Memory B cell (primary cell): Measurements from ENCODE around the gene PIGT.

Source experiments
- ATAC-seq: fragments of 150-1000 bp; cut with Tn5 transposase; 2 replicates; pipeline ENCODE4 v1.10.0; 2021; ENCODE audit warnings: low read depth, mild to moderate bottlenecking, moderate library complexity
- DNase-seq, 2 donors: peaks; one replicate each; pipeline ENCODE4 v3.0.0; 2022; ENCODE audit warnings: low spot score in 2 of 2
- H3K27ac Mint-ChIP-seq: one replicate; pipeline ENCODE4 v1.8.0; 2022; ENCODE audit warnings: mild to moderate bottlenecking, moderate library complexity, mixed read lengths
- H3K27me3 Mint-ChIP-seq: one replicate; pipeline ENCODE4 v1.8.0; 2022; ENCODE audit warnings: mixed read lengths
- H3K36me3 Mint-ChIP-seq: one replicate; pipeline ENCODE4 v1.8.0; 2022; ENCODE audit warnings: mild to moderate bottlenecking, mixed read lengths
- H3K4me1 Mint-ChIP-seq: one replicate; pipeline ENCODE4 v1.8.0; 2022; ENCODE audit warnings: mixed read lengths
- H3K4me3 Mint-ChIP-seq: one replicate; pipeline ENCODE4 v1.8.0; 2022; ENCODE audit warnings: mild to moderate bottlenecking, moderate library complexity, mixed read lengths
- H3K9me3 Mint-ChIP-seq: one replicate; pipeline ENCODE4 v1.8.0; 2022; ENCODE audit warnings: mixed read lengths

PIGT gene

DNA sequence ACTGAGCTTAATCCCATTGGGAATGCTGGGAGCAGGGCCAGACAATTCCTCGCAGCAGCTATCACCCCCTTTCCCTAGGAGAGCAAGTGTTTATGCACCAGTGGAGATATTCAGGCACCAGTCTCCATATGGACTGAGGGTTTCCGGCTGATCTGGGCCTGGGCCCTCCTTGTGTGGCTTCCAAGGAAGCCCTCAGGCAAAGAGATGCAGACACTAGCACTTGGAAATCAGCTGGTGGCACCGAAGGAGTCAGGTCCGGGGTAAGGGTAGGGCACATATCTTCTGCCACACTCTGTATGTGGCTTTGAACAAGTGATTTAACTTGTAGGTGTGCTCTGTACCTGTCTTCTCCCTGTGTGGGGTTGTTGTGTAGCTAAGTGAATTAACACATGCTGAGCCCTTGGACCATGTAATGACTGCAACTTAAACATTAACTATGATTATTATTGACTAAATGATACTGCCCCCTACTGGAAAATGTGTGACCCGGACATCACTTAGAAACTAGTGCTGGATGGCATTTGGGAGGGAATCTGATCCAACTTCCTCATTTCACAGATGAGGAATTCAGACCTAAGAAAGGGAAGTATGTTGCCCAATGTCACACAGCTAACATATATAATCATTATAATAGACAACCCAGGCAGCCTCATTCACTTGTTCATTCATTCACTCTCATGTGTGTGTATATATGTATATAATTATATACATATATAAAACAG, 34.3 kb downstream of the PIGT start:
- peaks cover 18% of the 10 kb centered on the region for H3K4me1 Mint-ChIP-seq
- ATAC-seq: peak; percentile 79
- no peak overlapping the region for H3K4me3 Mint-ChIP-seq
- no peak overlapping the region for H3K27ac Mint-ChIP-seq
- H3K27me3 Mint-ChIP-seq: peaks cover 3% of the 10 kb centered on the region
- peaks cover 4% of the 10 kb centered on the region for H3K36me3 Mint-ChIP-seq
- H3K9me3 Mint-ChIP-seq: no peaks in the 10 kb centered on the region
- DNase-seq: no peak

DNA sequence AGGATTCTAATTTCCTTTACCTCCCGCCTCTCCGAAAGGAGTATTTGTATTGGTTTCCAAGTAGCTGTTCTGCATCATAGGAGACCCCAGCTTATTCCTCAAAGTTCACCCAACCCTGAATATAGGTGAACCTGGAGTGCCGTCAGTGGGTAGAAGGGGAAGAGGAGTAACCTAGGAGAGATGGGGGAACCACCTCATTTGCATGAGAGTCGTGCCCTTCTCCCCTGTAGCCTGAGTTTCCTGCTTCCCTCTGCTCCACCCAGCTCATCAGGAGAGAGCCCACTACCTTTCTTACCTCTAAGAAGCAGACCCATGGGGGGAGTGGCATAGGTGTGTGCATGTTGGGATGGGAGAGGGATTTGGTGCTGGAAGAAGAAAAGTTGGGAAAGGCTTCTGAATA, 36.3 kb downstream of the PIGT start:
- H3K27me3 Mint-ChIP-seq: peaks cover 2% of the 10 kb centered on the region
- H3K4me3 Mint-ChIP-seq: no peak overlapping the region
- H3K4me1 Mint-ChIP-seq: peaks cover 15% of the 10 kb centered on the region
- no peaks in the 10 kb centered on the region for H3K9me3 Mint-ChIP-seq
- peaks cover 4% of the 10 kb centered on the region for H3K36me3 Mint-ChIP-seq
- H3K27ac Mint-ChIP-seq: no peak overlapping the region
- ATAC-seq (peak; percentile 69), DNase-seq (no peak)

DNA sequence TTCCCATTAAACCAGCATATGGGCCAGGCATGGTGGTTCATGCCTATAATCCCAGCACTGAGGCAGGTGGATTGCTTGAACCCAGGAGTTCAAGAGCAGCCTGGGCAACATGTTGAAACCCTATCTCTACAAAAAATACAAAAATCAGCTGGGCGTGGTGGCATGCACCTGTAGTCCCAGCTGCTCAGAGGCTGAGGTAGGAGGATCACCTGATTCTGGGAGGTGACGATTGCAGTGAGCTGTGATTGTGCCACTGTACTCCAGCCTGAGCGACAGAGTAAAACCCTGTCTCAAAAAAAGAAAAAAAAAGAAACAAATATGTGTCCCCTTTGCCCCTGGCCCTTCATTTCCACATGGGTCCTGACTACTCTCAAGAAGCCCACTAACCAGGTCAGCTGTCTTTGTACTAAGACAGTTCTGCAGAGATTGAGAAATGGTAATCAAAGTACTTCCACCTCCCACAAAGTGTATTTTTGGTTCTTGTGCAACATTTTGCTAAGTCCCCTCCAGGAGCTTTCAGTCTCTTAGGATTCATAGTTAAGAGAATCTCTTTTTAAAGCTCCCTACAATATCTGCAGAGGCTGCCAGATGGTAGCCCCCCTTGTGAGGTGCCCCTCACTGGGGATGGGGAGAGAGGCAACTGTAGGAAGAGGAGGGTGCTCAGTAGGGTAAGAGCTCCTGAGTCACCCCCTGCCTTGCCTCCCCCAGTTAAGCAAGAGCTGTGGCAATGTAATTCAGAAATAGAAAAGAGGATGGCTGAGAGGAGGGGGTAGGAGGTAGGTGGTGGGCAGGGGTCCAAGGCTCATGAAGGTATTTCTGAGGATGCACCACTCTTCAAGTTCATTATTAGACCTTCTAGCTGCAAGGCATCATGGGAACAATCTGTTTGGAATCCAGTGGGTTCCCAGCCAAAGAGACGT, 37.1 kb downstream of the PIGT start:
- no peaks in the 10 kb centered on the region for H3K9me3 Mint-ChIP-seq
- no peak overlapping the region for H3K4me3 Mint-ChIP-seq
- peaks cover 15% of the 10 kb centered on the region for H3K4me1 Mint-ChIP-seq
- DNase-seq (no peak), ATAC-seq (no peak)
- H3K27me3 Mint-ChIP-seq: peaks cover 2% of the 10 kb centered on the region
- no peak overlapping the region for H3K27ac Mint-ChIP-seq
- H3K36me3 Mint-ChIP-seq: peaks cover 5% of the 10 kb centered on the region

DNA sequence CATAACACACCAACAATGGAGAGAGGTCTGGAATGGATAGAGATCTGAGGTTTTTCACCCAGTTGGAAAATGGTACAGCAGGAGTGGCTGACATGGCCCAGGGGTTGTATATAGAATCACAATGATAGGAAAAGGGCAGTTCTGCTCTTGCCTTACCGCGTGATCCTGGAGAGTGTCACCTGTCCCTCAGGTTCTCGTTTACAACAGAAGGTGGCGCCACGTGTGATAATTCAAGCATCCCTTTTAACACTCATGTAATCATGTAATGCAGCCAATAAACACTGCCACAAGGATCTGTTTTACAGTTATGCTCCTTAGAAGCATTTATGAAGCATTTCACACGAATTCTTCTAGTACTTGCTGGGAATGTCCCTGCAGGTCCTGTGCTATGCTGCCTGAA, 40.7 kb downstream of the PIGT start:
- no peak overlapping the region for H3K27ac Mint-ChIP-seq
- ATAC-seq (peak; percentile 32), DNase-seq (no peak)
- H3K4me3 Mint-ChIP-seq: no peak overlapping the region
- peaks cover 2% of the 10 kb centered on the region for H3K27me3 Mint-ChIP-seq
- H3K9me3 Mint-ChIP-seq: no peaks in the 10 kb centered on the region
- peaks cover 2% of the 10 kb centered on the region for H3K36me3 Mint-ChIP-seq
- peaks cover 12% of the 10 kb centered on the region for H3K4me1 Mint-ChIP-seq

DNA sequence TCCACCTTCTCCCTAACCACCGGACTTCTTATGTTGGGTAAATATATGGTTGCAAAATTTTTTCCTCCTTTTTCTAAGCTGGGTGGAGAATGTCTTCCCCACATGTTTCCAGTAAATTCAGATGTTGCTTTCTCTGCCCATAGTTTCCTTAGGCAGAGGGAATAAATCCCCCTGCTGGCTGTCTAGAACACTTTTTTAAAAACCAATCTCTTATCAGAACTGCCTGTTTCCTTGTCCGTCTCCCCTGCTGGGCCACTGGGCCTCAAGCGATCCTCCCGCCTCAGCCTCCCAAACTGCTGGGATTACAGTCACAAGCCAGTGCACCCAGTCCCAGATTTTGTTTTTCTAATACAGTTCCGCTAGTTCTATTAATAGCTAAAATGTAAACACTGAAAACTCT, 43.7 kb downstream of the PIGT start:
- Mint-ChIP-seq H3K27ac (no peak overlapping the region), H3K36me3 (peaks cover 2% of the 10 kb centered on the region)
- no peak for ATAC-seq

DNA sequence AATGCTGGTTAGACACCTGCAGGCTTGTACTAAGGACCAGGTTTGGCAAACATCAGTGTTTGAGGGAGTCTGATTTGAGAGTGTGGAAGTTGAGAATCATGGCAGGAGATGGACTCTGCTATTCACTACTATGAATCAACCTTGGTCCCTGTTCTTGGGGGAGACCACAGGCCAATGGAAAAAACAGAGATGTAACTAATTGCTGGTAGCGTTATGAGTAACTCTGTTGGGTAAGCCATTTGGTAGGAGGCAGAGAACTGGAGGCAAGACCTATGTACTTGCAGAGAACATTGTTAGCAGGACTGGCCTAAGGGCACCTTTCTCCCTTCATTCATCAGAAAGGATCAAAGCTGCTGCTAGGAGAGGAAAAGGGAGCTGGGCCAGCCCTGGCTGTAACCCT, 45.3 kb downstream of the PIGT start:
- no peak overlapping the region for H3K27ac Mint-ChIP-seq
- no peaks in the 10 kb centered on the region for H3K9me3 Mint-ChIP-seq
- no peaks in the 10 kb centered on the region for H3K4me1 Mint-ChIP-seq
- DNase-seq (no peak), ATAC-seq (no peak)
- peaks cover 2% of the 10 kb centered on the region for H3K36me3 Mint-ChIP-seq
- peaks cover 2% of the 10 kb centered on the region for H3K27me3 Mint-ChIP-seq
- no peak overlapping the region for H3K4me3 Mint-ChIP-seq

More for the DNA sequence above, 43.7 kb downstream of the PIGT start:
- no peak overlapping the region for H3K4me3 Mint-ChIP-seq
- peaks cover 2% of the 10 kb centered on the region for H3K27me3 Mint-ChIP-seq
- no peaks in the 10 kb centered on the region for H3K4me1 Mint-ChIP-seq
- no peak for DNase-seq
- H3K9me3 Mint-ChIP-seq: no peaks in the 10 kb centered on the region

DNA sequence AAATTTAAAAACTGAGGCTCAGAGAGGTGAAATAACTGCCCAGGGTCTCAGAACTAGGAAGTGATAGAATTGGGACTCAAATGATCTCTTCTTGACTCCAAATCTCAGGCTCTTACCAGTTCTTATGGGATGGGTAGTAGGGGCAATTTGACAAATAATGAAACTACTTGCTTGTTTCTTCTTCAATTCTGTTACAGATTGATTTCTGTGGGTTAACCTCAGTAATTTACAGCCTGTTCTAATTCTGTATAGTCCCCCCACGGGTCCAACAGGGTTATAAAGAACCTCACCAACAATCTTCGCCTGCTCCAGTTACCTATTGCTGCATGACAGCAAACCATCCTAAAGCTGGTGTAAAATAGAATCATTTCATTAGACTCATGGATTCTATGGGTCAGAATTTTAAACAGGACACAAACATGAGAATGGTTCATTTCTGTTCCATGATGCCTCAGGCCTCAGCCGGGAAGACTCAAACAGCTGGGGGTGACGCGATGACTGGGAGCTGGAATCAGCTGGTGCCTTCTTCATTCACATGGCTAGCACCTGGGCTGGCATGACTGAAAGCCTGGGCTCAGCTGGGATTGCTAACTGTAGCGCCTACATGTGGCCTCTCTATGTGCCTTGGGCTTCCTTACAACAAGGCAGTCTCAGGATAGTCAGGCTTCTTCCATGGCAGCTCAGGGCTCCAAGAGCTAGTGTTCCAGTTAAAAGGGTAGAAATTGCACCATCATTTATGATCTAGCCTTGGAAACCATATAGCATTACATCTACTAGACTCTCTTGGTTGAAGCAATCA, 47.0 kb downstream of the PIGT start:
- ATAC-seq: no peak
- H3K4me3 Mint-ChIP-seq: no peak overlapping the region
- H3K9me3 Mint-ChIP-seq: no peaks in the 10 kb centered on the region
- no peak overlapping the region for H3K27ac Mint-ChIP-seq
- H3K27me3 Mint-ChIP-seq: peaks cover 2% of the 10 kb centered on the region
- H3K4me1 Mint-ChIP-seq: no peaks in the 10 kb centered on the region
- no peaks in the 10 kb centered on the region for H3K36me3 Mint-ChIP-seq
- DNase-seq: no peak

DNA sequence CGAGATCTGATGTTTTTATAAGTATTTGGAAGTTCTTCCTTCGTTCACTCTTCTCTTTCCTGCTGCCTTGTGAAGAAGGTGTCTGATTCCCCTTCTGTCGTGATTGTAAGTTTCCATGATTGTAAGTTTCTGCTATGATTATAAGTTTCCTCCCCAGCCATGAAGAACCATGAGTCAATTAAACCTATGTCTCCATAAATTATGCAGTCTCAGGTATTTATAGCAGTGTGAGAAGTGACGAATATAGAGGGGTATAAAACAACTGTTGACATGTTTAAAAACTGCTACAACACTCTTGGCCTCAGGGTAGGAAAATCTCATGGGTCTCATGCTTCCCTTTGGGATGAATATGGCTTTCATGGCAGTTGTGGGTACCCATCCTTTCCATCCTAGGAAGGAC, 47.8 kb downstream of the PIGT start:
- DNase-seq (no peak), ATAC-seq (no peak)

DNA sequence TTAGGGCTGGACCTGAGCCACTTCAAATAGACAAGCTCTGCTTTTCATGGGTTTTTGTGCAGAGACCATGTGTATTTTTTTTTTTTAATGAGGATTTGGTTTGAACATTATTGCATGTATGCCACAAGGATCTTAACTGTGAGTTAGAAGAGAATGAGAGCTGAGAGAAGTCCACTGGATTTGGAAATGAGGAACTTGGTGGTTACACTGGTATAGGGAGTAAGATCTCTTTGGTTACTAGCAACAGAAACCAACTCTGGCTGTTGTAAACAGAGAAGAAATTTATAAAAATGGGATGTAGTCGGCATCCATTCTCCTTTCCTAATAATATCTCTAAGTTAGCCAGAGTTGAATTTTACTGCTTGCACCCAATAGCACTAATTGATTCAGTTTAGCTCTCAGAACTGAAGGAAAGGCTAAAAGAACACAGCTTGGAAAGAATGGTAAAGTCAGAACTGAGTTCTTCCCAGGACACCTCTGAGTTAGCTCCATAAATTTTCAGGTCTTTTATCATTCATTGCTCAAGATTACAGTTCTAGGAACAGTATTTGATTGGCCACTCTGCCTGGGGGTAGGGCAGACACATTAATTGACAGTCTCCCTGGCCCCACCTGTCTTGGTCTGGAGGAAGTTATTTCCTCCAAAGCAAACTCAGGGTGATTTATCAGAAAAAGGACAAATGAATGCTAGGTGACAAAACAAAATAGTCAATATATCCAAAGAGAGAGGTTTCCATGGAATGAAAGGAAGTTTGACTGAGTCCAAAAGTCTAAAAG, 49.7 kb downstream of the PIGT start:
- Mint-ChIP-seq H3K9me3 (no peaks in the 10 kb centered on the region), H3K27ac (no peak overlapping the region), H3K36me3 (no peaks in the 10 kb centered on the region)

More for the DNA sequence above, 47.8 kb downstream of the PIGT start:
- no peaks in the 10 kb centered on the region for H3K9me3 Mint-ChIP-seq
- H3K27ac Mint-ChIP-seq: no peak overlapping the region
- peaks cover 3% of the 10 kb centered on the region for H3K27me3 Mint-ChIP-seq
- H3K4me1 Mint-ChIP-seq: no peaks in the 10 kb centered on the region
- H3K36me3 Mint-ChIP-seq: no peaks in the 10 kb centered on the region
- H3K4me3 Mint-ChIP-seq: no peak overlapping the region

DNA sequence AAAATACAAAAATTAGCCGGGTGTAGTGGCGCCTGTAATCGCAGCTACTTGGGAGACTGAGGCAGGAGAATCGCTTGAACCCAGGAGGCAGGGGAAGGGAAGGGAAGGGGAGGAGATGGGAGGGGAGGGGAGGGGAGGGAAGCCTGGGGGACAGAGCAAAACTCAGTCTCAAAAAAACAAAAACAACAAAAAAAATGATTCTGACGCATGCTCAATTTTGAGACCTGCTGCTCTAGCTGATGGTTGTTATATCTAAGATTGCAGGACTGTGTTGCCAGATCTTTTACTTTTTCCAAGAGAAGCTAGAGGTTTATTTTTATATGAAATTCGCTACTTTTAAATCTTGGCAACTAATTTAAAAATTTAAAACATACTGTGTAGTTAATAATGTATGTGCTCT, 51.2 kb downstream of the PIGT start:
- no peak overlapping the region for H3K27ac Mint-ChIP-seq
- no peaks in the 10 kb centered on the region for H3K9me3 Mint-ChIP-seq
- peaks cover 11% of the 10 kb centered on the region for H3K27me3 Mint-ChIP-seq
- no peak overlapping the region for H3K4me3 Mint-ChIP-seq
- H3K4me1 Mint-ChIP-seq: peaks cover 10% of the 10 kb centered on the region
- no peak for ATAC-seq
- no peaks in the 10 kb centered on the region for H3K36me3 Mint-ChIP-seq
- no peak for DNase-seq

More for the DNA sequence above, 49.7 kb downstream of the PIGT start:
- Mint-ChIP-seq H3K4me3 (no peak overlapping the region), H3K4me1 (peaks cover 4% of the 10 kb centered on the region), H3K27me3 (peaks cover 4% of the 10 kb centered on the region)
- ATAC-seq: no peak
- DNase-seq: no peak

DNA sequence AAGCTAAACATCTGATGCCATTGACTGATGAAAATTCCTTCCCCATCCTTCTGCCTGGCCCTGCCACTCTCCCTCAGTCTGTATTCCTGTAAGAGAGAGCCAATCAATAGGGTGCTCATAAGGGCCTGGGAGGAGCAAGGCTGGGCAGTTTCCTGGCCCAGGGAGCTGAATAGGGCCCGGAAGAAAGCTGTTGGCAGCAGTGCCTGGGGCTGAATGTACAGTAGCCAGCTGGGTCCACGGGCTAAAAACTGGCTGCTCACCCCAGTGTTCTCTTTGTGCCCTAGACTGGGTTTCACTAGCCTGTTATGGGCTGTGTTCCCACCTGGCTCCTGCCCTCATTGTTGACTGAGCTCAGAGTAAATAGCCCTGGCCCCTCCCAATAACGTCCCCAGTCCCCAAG, 51.9 kb downstream of the PIGT start:
- H3K36me3 Mint-ChIP-seq: no peaks in the 10 kb centered on the region
- H3K4me1 Mint-ChIP-seq: peaks cover 10% of the 10 kb centered on the region
- DNase-seq (no peak), ATAC-seq (no peak)
- no peak overlapping the region for H3K4me3 Mint-ChIP-seq
- H3K27me3 Mint-ChIP-seq: peaks cover 14% of the 10 kb centered on the region
- H3K9me3 Mint-ChIP-seq: no peaks in the 10 kb centered on the region
- no peak overlapping the region for H3K27ac Mint-ChIP-seq

DNA sequence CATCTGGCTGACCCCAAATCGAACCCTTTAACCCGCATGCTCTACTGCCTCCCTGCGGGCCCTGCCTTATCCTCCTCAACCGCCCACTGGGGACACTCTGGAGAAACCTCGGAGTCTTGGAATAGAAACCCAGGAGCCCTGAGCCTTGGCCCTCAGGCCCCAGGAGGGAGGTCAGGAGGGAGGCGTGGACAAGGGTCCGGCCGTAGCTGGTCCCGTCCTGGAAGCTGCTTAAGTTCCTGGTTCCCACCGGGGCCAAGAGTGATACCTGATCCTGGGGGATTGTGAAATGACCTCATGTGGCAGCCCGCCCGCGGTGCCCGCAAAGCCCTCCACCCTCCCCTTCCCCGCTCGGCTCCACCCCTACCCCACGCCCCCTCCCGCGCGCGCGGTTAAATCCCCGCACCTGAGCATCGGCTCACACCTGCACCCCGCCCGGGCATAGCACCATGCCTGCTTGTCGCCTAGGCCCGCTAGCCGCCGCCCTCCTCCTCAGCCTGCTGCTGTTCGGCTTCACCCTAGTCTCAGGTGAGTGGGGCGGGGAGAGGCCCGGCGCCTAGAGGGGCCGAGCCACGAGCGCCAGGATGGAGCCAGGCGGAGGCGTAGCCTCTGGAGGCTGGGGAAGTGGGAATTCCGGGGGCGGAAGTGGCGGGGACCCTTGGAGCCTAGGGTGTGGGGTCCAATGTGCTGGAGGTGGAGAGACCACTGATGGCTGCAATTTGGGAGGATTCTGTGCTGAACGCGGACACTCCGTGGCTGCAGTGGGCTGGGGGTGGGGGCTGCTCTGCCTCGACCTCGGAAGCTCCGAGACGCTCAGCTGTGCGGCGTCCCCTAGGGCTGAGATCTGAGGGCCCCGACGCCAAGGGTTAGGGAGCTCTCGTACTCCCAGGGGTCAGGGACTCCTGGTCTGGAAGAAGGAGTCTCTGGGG, 53.7 kb downstream of the PIGT start, which contains the start of gene WFDC2:
Gene WFDC2, plus strand, starts transcription at position 418 of the 926 bp plus-strand sequence. Its CDS starts 29 bp downstream, at position 447.
- no peaks in the 10 kb centered on the region for H3K9me3 Mint-ChIP-seq
- ATAC-seq (peak; percentile 41), DNase-seq (no peak)
- H3K4me3 Mint-ChIP-seq: peak within 1 kb of the TSS; percentile 60
- H3K27ac Mint-ChIP-seq: no peak within 1 kb of the TSS
- peaks cover 10% of the 10 kb centered on the region for H3K4me1 Mint-ChIP-seq
- peaks cover 25% of the 10 kb centered on the region for H3K27me3 Mint-ChIP-seq
- H3K36me3 Mint-ChIP-seq: no peaks in the 10 kb centered on the region
